Fibroblast of skin of left quadriceps (primary cell): ENCODE data around the gene MUC5B.
"Not testable (repeated sequence)": the region's sequence is repeated elsewhere in the genome, so short reads cannot be mapped to it uniquely, and the experiment has no call there.

Experiments used
- DNase-seq, 2 experiments: peaks; one replicate each; pipeline ENCODE4 v3.0.0-alpha.2; 2013; ENCODE audit warnings: low read depth in 2 of 2

MUC5B gene

DNA sequence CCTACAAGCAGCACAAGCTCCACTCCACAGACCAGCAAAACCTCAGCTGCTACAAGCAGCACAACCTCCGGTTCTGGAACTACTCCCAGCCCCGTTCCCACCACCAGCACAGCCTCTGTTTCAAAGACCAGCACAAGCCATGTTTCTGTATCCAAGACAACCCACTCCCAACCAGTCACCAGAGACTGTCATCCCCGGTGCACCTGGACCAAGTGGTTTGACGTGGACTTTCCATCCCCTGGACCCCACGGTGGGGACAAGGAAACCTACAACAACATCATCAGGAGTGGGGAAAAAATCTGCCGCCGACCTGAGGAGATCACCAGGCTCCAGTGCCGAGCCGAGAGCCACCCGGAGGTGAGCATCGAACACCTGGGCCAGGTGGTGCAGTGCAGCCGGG lies 33.0 kb upstream of the MUC5B start:
- not testable (repeated sequence) for DNase-seq

DNA sequence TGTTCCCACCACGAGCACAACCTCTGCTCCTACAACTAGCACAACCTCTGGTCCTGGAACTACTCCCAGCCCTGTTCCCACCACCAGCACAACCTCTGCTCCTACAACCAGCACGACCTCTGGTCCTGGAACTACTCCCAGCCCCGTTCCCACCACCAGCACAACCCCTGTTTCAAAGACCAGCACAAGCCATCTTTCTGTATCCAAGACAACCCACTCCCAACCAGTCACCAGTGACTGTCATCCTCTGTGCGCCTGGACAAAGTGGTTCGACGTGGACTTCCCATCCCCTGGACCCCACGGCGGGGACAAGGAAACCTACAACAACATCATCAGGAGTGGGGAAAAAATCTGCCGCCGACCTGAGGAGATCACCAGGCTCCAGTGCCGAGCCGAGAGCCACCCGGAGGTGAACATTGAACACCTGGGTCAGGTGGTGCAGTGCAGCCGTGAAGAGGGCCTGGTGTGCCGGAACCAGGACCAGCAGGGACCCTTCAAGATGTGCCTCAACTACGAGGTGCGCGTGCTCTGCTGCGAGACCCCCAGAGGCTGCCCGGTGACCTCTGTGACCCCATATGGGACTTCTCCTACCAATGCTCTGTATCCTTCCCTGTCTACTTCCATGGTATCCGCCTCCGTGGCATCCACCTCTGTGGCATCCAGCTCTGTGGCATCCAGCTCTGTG lies 30.9 kb upstream of the MUC5B start:
- DNase-seq, result not testable (repeated sequence)

DNA sequence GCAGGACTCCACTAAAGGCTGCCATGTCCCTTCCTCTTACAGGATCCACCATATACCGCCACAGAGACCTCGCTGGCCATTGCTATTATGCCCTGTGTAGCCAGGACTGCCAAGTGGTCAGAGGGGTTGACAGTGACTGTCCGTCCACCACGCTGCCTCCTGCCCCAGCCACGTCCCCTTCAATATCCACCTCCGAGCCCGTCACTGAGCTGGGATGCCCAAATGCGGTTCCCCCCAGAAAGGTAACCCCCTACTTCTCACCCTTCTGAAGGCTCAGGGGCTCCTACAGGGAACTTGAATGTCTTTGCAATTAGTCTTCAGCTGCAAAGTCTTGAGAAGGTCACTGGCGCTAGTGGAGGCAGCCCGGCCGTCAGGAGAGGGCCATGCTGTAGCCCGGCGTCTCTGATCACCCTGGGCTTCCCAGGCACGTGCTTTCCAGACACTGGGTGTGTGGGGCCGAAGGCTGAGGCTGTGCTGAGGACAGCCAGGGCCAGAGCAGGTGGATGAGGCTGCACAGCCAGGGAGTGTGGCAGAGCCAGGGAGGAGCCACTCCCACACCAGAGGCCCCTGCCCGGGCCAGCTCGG lies 30.0 kb upstream of the MUC5B start:
- no peak for DNase-seq

DNA sequence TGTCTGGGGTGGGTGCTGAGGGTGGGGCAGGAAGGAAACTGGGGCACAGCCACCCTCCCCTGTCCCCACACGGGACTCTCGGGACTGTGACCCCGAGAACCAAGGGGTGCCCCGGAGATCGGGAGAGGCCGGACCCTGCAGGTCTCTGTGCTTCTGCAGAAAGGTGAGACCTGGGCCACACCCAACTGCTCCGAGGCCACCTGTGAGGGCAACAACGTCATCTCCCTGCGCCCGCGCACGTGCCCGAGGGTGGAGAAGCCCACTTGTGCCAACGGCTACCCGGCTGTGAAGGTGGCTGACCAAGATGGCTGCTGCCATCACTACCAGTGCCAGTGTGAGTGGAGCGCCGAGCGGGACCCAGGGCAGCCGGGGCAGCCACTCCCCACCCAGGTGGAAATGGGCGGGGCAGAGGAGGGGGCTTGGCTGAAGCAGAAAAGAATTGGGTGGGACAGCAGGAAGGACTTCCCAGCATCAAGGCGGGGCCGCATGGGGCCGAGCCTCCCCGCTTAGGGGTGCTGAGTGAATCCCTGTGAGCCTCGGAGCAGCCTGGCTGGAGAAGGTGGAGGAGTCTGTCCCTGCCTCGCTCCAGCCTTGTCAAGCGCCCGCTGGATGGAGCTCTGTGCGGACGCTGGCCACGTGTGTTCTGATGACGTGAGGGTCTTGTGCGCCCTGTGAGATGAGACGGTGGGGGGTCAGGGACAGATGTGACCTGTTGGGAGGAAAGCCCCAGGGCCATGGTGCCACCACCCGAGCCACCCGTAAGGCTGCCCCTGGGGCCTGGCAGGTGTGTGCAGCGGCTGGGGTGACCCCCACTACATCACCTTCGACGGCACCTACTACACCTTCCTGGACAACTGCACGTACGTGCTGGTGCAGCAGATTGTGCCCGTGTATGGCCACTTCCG lies 29.3 kb upstream of the MUC5B start:
- no peak for DNase-seq

DNA sequence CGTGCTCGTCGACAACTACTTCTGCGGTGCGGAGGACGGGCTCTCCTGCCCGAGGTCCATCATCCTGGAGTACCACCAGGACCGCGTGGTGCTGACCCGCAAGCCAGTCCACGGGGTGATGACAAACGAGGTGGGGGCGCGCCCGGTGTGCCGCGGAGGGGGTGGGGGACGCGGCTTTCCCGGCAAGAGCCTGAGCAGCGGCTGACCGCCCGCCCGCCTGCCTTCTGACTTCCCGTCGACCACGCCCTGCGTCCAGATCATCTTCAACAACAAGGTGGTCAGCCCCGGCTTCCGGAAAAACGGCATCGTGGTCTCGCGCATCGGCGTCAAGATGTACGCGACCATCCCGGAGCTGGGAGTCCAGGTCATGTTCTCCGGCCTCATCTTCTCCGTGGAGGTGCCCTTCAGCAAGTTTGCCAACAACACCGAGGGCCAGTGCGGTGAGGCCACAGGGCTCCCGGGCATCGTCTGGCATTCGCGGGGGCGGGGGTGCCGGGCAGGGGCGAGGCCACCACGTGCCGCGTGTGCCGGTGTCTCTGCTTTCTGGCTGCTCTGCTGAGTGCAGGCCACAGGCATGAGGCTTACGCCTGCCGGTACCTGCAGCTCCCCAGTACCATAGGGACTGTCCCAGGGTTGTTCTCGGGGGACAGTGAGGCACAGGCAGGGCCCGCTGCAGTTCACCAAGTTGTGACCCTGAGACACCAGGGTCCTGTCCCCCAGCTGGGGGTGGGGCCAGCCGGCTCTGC lies 28.5 kb upstream of the MUC5B start:
- no peak for DNase-seq

DNA sequence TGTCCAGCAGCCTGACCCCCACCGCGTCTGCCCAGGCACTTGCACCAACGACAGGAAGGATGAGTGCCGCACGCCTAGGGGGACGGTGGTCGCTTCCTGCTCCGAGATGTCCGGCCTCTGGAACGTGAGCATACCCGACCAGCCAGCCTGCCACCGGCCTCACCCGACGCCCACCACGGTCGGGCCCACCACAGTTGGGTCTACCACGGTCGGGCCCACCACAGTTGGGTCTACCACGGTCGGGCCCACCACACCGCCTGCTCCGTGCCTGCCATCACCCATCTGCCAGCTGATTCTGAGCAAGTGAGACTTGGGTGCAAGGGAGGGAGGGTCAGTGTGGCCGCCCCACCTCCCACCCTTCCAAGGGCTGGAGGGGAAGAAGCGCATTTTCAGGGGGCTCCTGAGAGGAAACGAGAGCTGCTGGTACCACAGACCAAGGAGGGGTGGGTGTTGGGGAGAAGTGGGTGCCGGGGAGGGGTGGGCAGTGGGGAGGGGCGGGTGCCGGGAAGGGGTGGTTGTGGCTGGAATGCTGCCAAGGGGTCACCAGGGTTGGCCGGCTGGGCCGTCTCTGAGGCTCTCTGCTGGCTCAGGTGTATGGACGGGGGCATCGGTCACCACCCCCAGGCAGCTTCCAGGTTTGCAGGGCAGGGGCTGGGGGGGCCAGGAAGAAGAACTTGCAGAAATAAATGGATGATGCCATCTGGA lies 27.7 kb upstream of the MUC5B start:
- no peak for DNase-seq

DNA sequence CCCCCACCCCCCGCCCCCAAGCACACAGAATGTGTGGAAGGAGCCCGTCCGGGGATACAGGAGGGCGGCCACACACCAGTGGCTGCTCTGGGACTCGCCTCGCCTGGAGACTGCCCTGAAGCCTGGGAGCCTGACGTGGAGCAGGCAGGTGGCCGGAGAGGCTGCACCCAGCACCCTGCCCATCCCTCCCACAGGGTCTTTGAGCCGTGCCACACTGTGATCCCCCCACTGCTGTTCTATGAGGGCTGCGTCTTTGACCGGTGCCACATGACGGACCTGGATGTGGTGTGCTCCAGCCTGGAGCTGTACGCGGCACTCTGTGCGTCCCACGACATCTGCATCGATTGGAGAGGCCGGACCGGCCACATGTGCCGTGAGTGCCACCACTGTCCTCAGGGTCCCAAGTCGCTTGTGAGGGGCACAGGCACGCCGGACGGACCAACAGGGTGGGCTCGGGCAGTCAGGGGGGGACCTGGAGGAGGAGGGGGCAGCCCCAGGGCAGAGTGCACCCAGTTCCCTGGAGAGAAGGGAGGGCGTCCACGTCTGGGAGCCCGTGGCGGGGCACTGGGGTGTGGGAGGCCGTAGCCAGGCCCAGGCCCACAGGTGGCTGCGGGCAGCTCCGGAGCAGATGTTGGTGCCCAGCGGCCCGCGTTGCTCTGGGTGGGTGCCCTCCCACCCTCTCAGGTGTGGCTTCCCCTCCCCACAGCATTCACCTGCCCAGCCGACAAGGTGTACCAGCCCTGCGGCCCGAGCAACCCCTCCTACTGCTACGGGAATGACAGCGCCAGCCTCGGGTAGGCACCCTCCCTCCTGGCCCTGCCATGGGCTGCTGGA lies 27.0 kb upstream of the MUC5B start:
- DNase-seq, result no peak

DNA sequence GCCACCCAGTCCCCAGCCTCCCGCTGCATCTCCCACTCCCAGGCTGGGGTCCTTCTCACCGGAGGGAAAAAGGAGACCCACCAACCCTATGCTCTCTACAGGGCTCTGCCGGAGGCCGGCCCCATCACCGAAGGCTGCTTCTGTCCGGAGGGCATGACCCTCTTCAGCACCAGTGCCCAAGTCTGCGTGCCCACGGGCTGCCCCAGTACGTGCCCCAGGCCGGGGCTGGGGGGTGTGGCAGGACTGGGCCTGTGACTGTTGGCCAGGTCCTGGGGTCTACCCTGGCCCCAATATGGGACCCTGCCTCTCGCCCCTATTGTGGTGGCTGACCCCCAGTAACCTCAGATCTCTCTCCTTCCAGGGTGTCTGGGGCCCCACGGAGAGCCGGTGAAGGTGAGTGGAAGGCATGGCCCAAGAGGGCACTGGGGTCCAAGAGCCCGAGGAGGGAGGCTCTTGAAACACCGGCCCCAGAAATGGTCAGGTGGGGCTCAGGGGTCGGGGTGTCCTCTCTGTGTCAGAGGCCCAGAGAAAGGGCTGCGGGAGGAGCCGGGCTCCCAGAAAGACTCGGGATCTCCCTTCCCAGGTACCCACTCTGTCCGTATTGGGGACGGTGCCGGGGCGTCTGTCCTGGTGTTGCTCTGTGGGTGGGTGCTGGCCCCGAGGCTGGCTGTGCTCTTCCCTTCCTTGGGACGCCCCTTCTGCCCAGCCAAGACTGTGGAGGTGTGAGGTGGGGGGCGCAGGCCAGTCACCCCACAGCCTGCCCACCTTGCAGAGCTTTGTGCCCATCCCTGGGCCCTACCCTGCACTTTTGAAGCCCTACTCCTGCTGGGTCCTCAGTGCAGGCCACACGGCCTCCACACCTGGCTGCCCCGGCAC lies 26.1 kb upstream of the MUC5B start:
- DNase-seq, result no peak

DNA sequence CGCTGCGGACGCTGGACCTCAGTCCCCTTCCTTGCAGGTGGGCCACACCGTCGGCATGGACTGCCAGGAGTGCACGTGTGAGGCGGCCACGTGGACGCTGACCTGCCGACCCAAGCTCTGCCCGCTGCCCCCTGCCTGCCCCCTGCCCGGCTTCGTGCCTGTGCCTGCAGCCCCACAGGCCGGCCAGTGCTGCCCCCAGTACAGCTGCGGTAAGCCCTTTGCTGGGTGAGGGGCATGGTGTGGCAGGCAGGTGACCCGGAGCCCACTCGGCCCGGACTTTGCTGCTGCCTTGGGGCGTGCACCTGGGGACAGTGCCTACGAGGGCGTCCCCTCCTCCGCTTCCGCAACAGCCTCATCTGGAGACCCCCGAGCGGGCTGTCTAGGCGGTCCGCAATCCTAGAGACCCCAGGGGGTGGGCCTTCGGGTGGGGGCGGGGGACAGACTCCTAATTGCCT lies 25.4 kb upstream of the MUC5B start:
- no peak for DNase-seq

DNA sequence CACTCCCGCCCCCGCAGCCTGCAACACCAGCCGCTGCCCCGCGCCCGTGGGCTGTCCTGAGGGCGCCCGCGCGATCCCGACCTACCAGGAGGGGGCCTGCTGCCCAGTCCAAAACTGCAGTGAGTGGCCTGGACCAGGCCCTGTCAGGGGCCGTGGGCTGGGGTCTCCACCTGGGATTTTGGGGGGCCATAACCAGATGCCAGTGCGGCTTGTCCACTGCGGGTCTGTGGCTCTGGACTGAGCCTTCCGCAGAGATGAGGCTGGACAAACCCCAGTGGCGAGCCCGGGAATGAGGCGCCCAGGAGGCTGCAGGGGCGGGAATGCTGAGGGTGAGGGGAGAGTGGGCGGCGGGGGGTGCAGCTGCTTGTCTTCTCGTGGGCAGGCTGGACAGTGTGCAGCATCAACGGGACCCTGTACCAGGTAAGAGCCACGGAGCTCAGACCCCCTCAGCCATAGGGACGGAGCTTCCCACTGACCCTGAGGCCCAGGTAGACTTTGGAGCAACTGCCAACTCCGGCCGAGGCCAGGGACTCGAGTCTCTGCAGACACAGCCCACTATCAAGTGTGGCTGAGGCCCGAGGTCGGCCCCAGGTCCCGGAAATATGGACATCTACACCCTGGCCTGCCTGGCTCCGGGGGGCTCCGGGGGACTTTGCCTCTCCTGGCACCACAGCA lies 24.8 kb upstream of the MUC5B start:
- DNase-seq, result no peak

DNA sequence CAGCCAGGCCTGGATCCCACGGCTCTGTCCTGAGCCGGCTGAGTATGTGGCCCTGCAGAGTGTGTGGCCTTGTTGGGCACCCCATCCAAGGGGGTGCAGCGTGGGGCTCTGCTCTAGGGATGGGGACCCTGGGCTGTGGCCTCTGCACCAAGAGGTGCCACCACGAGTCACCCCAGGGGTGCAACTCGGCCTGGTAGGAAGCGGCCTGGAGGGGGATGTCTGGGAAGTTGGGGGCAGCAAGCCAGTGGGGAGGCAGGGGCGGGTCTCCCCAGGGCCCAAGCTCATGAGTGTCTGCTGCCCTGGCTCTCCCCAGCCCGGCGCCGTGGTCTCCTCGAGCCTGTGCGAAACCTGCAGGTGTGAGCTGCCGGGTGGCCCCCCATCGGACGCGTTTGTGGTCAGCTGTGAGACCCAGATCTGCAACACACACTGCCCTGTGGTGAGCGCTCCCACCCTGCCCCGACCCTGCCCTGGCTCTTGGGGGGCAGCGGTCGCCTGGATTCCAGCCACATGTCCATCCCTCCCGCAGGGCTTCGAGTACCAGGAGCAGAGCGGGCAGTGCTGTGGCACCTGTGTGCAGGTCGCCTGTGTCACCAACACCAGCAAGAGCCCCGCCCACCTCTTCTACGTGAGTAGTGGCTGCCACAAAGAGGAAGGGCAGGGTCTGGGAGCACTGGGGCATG lies 24.2 kb upstream of the MUC5B start:
- DNase-seq, result no peak

DNA sequence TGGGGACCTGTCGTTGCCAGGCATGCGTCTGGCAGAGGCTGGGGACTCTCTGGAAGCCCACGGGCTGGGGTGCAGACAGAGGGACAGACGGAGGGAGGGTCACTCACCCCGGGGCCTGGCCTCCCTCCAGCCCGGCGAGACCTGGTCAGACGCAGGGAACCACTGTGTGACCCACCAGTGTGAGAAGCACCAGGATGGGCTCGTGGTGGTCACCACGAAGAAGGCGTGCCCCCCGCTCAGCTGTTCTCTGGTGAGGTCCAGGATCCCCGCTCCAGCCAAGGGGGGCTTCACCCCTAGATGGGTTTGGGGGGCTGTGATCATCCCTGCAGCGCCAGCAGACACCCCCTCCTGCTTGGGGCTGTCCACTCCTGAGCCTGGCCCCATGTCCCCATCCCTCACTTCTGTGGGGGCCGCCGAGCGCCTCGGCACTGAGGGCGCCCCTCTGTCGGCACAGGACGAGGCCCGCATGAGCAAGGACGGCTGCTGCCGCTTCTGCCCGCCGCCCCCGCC lies 23.6 kb upstream of the MUC5B start:
- DNase-seq, result no peak

DNA sequence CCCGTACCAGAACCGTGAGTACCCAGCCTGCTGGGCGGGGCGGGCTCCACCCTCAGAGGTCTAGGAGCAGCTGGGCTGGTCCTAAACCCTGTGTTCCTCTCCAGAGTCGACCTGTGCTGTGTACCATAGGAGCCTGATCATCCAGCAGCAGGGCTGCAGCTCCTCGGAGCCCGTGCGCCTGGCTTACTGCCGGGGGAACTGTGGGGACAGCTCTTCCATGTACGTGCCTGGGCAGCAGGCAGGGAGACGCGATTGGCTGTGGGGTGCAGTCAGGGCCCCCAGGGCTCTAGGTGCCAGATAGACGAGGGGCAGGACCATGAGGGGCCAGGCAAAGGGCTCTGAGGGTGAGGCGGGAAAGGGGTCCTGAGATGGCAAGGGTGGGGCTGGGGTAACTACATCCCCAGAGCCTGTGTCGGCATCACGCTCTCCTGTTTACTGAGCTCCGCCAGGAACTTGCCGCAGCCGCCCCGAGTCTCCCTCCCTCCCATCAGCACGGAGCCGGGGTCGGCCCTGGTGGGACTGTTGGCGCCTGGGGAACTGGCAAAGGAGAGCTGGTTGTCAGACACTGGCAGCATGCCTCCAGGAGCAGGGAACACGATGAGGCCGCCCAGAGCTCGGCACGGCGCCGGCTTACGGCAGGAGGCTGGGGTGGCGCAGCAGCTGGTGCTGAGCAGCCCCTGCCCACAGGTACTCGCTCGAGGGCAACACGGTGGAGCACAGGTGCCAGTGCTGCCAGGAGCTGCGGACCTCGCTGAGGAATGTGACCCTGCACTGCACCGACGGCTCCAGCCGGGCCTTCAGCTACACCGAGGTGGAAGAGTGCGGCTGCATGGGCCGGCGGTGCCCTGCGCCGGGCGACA lies 22.9 kb upstream of the MUC5B start:
- DNase-seq, result no peak

DNA sequence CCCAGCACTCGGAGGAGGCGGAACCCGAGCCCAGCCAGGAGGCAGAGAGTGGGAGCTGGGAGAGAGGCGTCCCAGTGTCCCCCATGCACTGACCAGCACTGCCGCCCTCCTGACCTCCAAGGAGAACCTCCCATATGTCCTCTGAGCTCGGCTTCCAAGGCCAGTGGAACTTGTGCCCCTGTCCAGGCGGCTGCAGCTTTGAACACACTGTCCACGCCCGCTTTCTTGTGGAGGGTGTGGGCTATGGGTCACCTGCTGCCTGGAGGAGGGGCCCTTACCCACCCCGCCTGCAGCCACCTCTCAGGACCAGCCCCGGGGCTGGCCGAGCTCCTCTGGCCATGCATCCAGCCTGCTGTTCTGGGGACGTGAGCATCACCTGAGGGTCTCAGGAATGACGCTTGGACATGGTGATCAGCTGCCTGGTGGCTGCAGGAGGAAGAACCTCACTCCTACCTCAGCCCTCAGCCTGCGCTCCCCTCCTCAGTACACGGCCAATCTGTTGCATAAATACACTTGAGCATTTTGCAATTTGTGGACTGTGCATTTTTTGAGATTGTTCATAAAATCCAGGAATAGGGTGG lies 22.2 kb upstream of the MUC5B start:
- no peak for DNase-seq

DNA sequence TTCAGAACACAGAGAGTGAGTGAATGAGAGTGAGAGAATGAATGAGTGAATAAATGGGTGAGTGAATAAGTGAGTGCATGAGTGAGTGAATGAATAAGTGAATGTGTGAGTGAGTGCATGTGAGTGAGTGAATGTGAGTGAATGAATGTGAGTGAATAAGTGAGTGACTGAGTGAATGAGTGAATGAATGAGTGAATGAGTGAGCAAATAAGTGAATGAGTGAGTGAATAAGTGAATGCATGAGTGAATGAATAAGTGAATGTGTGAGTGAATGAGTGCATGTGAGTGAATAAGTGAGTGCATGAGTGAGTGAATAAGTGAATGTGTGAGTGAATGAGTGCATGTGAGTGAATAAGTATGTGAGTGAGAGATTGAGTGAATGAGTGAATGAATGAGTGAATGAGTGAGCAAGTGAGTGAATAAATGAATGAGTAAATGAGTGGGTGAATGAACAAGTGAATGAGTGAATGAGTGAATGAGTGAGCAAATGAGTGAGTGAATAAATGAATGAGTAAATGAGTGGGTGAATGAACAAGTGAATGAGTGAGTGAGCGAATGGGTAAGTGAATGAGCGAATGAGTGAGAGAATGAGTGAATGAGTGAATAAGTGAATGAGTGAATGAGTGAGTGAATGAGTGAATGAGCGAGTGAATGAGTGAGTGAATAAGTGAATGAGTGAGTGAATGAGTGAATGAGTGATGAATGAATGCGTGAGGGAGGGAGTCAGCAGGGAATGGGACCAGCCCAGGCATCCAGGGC lies 21.3 kb upstream of the MUC5B start:
- no peak for DNase-seq

DNA sequence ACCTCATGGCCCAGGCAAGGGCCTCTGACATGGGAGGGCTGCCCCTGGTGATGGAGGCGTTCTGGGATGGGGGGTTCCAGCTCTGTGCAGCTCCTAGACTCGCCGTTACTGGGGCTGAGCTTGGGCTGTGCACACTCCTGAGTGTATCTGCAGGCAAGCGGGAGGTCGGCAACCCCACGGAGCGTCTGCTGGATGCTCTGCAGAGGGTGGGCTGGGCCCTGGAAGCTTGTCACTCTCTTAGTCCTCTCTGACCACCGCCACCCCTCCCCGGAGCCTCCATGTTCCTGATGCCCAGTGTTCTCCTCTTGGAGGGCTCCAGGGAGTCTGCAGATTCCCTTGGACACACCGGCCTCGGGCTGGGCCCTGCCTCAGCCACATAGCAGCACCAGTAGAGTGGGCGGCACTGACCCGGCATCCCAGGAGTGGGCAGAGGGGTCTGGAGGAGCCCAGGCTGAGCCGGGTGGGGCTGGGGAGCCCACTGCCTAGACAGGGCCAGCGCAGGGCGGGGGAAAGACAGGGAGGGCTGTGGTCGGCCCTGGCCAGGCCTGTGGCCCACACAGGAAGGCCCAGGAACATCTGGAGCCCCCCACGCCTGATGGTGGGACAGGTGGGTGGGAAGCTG lies 20.6 kb upstream of the MUC5B start:
- DNase-seq, result no peak
